Urinary bladder (tissue), 4 donors: ENCODE results near the gene C12orf76. TPM values are rescaled to one million over a fixed set of nuclear protein-coding genes. Genes with fewer than 3 reads are reported as not detected.
A peak's percentile ranks its signal among the peaks of the same experiment; 100 is the strongest.
"Not testable (repeated sequence)": the region's sequence is repeated elsewhere in the genome, so short reads cannot be mapped to it uniquely, and the experiment has no call there.

ENCODE experiments used
- DNase-seq: peaks from one replicate; pipeline ENCODE4 v3.0.0-alpha.2; 2015; ENCODE audit errors: extremely low spot score
- H3K27ac ChIP-seq: one replicate; pipeline ENCODE4 v1.5.1; 2013; ENCODE audit warnings: low read depth, mild to moderate bottlenecking, moderate library complexity
- H3K36me3 ChIP-seq: one replicate; pipeline ENCODE4 v1.6.1; 2013; ENCODE audit warnings: mild to moderate bottlenecking, moderate library complexity; ENCODE audit not compliant: insufficient read depth
- H3K4me1 ChIP-seq: one replicate; pipeline ENCODE4 v1.6.1; 2013; ENCODE audit warnings: mild to moderate bottlenecking, moderate library complexity; ENCODE audit not compliant: insufficient read depth
- H3K4me3 ChIP-seq: one replicate; pipeline ENCODE4 v1.5.1; 2013; ENCODE audit warnings: low read depth, low read length
- WGBS: extraction: QIAGEN DNeasy Blood & Tissue Kit; methylation state at CpG from one replicate; pipeline ENCODE4 v1.1.7; 2013; 5-methylcytosine and 5-hydroxymethylcytosine counted together
- polyA plus RNA-seq: library from polyadenylated mRNA; stranded (reverse); fragments of 200-250 nt; gene quantifications from one replicate; pipeline ENCODE4 v1.2.3, GENCODE V29; 2013
- total RNA-seq: library from RNA; depleted of rRNA; stranded (reverse); fragments of >200 nt; gene quantifications from one replicate; pipeline ENCODE4 v1.2.3, GENCODE V29; 2014
- donor health status: healthy with polysubstance abuse.
- donor health status: healthy.

The C12orf76 gene
- total and polyA plus RNA-seq, 2 donors = 14.7 to 21.1 TPM

- H3K4me3 ChIP-seq = no peak overlapping the region
- no peak for DNase-seq
- WGBS = 90% methylated on average over 6 of the region's 6 CpGs
- no peak overlapping the region for H3K27ac ChIP-seq
- no peaks in the 10 kb centered on the region for H3K4me1 ChIP-seq
- no peaks in the 10 kb centered on the region for H3K36me3 ChIP-seq
Measured at GRCh38 chr12:110050927-110051326, 2.6 kb upstream of the C12orf76 start.

GRCh38 chr12:110049666-110050065, 1.3 kb upstream of the C12orf76 start:
- not testable (repeated sequence) for H3K27ac ChIP-seq, H3K36me3 ChIP-seq, DNase-seq, H3K4me1 ChIP-seq, H3K4me3 ChIP-seq
- 91% methylated on average over 9 of the region's 9 CpGs for WGBS

GRCh38 chr12:110049034-110049433, 712 bp upstream of the C12orf76 start:
- not testable (repeated sequence) for H3K4me1 ChIP-seq, H3K36me3 ChIP-seq, DNase-seq, H3K27ac ChIP-seq
- H3K4me3 ChIP-seq = peak overlapping the region; percentile 89
- 87% methylated on average over 11 of the region's 11 CpGs for WGBS

DNA sequence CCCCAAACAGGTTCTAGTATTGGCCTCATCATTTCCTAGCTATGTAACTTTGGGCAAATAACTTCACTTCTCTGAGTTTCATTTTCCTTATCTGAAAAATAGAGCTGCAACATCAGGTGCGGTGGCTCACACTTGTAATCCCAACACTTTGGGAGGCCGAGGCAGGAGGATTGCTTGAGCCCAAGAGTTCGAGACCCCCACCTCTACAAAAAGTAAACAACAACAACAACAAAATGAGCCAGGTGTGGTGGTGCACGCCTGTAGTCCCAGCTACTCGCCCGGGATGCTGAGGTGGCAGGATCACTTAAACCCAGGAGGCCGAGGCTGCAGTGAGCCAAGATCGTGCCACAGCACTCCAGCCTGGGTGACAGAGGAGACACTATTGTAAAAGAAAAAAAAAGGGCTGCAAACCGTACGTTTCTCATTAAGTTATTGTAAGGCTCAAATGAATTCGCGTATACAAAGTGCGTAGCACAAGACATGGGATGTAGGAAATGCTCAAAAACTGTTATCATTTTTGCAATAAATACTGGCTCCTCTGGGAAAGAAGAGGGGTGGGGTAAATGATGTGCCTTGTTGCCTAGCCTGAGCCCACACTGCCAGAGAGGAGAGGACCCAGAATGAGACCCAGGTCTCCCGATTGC, 903 bp downstream of the C12orf76 start:
- Histone ChIP-seq H3K36me3 (peaks cover 2% of the 10 kb centered on the region), H3K27ac (no peak overlapping the region), H3K4me3 (peak overlapping the region; percentile 89), H3K4me1 (no peaks in the 10 kb centered on the region)
- no peak for DNase-seq
- 71% methylated on average over 14 of the region's 14 CpGs for WGBS

- Histone ChIP-seq H3K27ac (no peak overlapping the region), H3K36me3 (peaks cover 3% of the 10 kb centered on the region), H3K4me1 (no peaks in the 10 kb centered on the region), H3K4me3 (no peak overlapping the region)
- WGBS = 90% methylated on average over 8 of the region's 8 CpGs
- no peak for DNase-seq
Measured at GRCh38 chr12:110046451-110047187, 1.7 kb downstream of the C12orf76 start.

GRCh38 chr12:110042264-110042663, 6.1 kb downstream of the C12orf76 start:
- WGBS = 93% methylated on average over 3 of the region's 3 CpGs
- DNase-seq = no peak
- Histone ChIP-seq H3K4me1 (no peaks in the 10 kb centered on the region), H3K27ac (no peak overlapping the region), H3K4me3 (no peak overlapping the region), H3K36me3 (peaks cover 4% of the 10 kb centered on the region)

DNA sequence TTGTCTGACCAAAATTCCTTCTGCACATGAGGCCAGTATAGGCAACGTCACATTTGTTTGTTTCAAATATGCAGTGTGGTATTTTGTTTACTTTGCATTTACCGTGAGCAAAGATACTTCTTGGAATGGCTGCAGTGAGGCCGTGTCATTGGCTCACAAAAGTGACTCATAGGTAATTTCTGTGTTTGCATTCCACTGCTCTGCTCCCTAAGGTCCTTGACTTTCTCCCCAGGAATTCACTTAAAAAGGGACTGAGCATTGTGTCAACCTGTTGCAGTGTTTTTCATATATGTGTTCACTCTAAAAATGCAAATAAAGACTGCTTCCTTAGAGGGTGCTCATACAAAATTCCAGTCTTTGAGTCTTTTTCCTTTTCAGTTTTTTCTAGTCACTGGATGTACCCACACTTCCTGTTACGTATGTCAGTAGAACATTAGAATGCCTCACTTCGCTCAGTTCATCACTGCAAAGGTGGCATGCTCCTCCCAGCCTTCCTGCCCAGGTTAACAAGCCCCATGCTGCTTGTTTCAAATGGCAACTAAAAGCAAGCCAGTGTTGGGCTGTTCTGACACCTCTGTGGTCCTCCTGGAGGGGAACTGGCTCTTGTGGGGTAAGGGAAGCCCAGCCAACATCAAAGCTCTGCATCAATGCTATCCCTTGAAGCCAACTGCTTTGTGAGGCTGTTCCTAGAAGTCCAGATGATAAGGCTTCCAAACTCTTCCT, 9.1 kb downstream of the C12orf76 start:
- peak; percentile 43 for DNase-seq
- 44% methylated on average over 5 of the region's 5 CpGs for WGBS
- peaks cover 4% of the 10 kb centered on the region for H3K36me3 ChIP-seq
- H3K4me1 ChIP-seq = no peaks in the 10 kb centered on the region
- H3K4me3 ChIP-seq = no peak overlapping the region
- H3K27ac ChIP-seq = peak overlapping the region; percentile 46

DNA sequence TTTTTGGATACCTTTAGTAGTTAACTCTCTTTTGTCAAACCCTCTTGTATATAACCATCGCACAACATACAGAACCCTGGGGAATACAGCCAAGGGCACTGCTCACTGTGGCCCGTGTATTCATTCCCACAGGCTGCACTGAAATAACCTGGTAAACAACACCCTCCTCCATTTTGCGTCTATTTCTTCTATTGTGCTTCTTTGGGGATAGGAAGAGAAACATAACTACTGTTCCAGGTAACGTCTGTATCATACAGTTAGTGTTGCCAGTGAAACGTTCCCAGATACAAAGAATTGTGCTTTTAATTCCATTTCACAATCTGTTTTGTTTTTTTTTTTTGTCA, 9.6 kb downstream of the C12orf76 start:
- peaks cover 2% of the 10 kb centered on the region for H3K36me3 ChIP-seq
- 47% methylated on average over 5 of the region's 5 CpGs for WGBS
- H3K27ac ChIP-seq = no peak overlapping the region
- H3K4me3 ChIP-seq = no peak overlapping the region
- H3K4me1 ChIP-seq = no peaks in the 10 kb centered on the region
- no peak for DNase-seq

GRCh38 chr12:110037315-110037714, 11.0 kb downstream of the C12orf76 start:
- WGBS = 87% methylated on average over 5 of the region's 5 CpGs
- no peak for DNase-seq
- Histone ChIP-seq H3K36me3 (peaks cover 2% of the 10 kb centered on the region), H3K4me3 (no peak overlapping the region), H3K27ac (no peak overlapping the region), H3K4me1 (no peaks in the 10 kb centered on the region)

DNA sequence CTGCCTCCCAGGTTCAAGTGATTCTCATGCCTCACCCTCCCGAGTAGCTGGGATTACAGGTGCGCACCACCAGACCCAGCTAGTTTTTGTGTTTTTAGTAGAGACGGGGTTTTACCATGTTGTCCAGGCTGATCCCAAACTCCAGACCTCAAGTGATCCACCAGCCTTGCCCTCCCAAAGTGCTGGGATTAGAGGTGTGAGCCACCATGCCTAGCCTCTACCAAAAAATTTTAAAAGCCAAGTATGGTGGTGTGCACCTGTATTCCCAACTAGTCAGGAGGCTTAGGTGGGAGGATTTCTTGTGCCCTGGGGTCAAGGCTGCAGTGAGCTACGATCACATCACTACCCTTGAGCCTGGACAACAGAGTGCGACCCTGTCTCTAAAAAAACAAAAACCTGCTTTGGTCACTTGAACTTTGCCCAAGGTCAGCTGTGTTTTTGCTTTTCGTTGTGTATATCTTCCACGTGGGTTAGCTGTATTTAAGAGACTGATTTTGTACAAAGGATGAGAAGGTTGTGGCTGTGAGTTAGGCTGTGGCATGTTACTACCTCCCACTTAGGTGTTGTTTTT, 12.7 kb downstream of the C12orf76 start:
- Histone ChIP-seq H3K27ac (no peak overlapping the region), H3K4me3 (no peak overlapping the region), H3K36me3 (no peaks in the 10 kb centered on the region), H3K4me1 (no peaks in the 10 kb centered on the region)
- no peak for DNase-seq
- WGBS = 92% methylated on average over 7 of the region's 7 CpGs

DNA sequence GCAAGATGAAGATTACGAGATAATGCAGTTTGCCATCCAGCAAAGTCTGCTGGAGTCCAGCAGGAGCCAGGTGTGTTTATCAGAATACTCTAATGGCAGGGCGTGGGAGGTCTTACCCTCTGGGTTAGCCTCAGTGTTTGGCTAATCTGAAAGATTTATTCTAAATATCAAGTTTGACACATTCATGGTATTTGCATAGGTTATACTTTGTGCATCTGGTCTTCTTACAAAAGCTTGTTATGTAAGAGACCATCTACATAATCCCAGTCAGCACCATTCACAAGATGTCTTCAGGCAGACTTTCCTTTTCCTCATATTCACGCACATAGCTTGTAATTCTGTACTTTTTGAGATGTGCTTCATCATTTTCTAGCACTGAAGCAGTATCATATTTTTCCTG, 14.4 kb downstream of the C12orf76 start:
- Histone ChIP-seq H3K4me1 (no peaks in the 10 kb centered on the region), H3K4me3 (no peak overlapping the region), H3K36me3 (no peaks in the 10 kb centered on the region), H3K27ac (no peak overlapping the region)
- no peak for DNase-seq
- WGBS = 94% methylated on average over 3 of the region's 3 CpGs

- Histone ChIP-seq H3K4me1 (no peaks in the 10 kb centered on the region), H3K4me3 (no peak overlapping the region), H3K36me3 (no peaks in the 10 kb centered on the region), H3K27ac (no peak overlapping the region)
- no peak for DNase-seq
- 92% methylated on average over 2 of the region's 2 CpGs for WGBS
Measured at GRCh38 chr12:110029290-110029815, 19.0 kb downstream of the C12orf76 start.

DNA sequence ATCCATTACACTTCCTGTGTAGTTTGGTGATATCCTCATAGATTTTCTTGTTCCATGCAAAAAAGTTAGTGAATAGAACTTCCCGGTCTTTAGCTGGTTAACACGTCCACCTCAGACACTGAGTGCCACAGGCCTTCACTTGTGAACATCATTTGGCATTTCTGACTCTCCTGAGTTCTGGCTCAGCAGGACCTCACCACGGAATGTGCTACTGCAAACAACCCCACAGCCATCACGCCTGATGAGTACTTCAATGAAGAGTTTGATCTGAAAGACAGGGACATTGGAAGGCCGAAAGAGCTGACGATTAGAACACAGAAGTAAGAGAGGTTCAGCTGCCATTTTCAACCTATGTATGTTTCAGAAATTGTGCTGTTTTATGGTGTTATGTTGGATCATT, 20.0 kb downstream of the C12orf76 start:
- no peak overlapping the region for H3K4me3 ChIP-seq
- no peak for DNase-seq
- no peaks in the 10 kb centered on the region for H3K4me1 ChIP-seq
- H3K27ac ChIP-seq = no peak overlapping the region
- 83% methylated on average over 6 of the region's 6 CpGs for WGBS
- no peaks in the 10 kb centered on the region for H3K36me3 ChIP-seq
